SH-SY5Y (cell line): ENCODE measurements around the gene RAB24.

Source experiments
- GATA2 ChIP-seq: IDR thresholded peaks from 2 replicates; pipeline ENCODE4 v1.6.1; 2011; ENCODE audit warnings: mild to moderate bottlenecking, low read depth, low read length
- GATA3 ChIP-seq: IDR thresholded peaks from 2 replicates; pipeline ENCODE4 v1.6.1; 2011; ENCODE audit warnings: low read depth, mild to moderate bottlenecking, low read length, moderate library complexity

RAB24 gene

GRCh38 chr5:177327539-177328522, 24.3 kb upstream of the RAB24 start:
- TF ChIP-seq GATA2 (no peak), GATA3 (no peak)

- TF ChIP-seq GATA2, result no peak
- TF ChIP-seq GATA3, result no peak
Measured at GRCh38 chr5:177325868-177326381, 22.4 kb upstream of the RAB24 start.

DNA sequence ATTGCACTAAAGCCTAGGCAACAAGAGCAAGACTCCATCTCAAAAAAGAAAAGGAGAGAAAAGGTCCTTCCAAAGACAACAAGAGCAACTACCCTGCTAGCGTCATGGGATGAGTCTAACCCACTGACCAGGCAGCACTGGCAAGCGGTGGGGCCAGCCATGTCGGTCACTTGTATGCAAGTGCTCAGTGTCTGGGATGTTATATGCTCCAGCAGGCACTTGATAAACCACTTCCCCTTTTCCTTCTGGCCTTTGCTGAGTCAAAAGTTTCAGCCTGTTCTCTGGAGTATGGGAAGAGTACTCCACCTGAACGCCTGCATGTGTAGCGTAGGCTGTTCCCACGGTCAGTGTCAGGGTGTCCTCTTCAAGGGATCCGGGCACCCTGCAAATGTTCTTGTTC, 17.4 kb upstream of the RAB24 start:
- TF ChIP-seq GATA2 (no peak), GATA3 (no peak)

- no peak for TF ChIP-seq GATA2
- TF ChIP-seq GATA3, result no peak
Measured at GRCh38 chr5:177319913-177320588, 16.5 kb upstream of the RAB24 start.

GRCh38 chr5:177317959-177318377, 14.4 kb upstream of the RAB24 start:
- TF ChIP-seq GATA2, result no peak
- no peak for TF ChIP-seq GATA3

DNA sequence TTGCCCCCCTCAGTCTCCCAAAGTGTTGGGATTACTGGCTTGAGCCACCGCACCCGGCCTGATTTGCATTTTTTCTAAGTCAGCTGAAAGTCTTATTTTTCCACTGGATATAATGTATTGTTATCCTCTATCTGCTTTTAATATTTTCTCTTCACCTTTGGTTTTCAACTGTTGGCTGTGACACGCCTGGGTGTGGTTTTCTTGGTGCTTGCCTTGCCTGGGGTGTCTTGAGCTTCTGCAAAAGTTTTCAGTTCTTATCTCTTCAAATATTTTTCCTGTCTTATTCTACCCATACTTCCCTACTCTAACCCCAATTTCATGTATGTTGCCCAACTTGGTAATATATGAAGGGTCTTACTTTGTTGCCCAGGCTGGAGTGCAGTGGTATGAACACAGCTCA, 12.5 kb upstream of the RAB24 start:
- TF ChIP-seq GATA3 (no peak), GATA2 (no peak)

GRCh38 chr5:177315411-177315810, 11.9 kb upstream of the RAB24 start:
- TF ChIP-seq GATA3 (no peak), GATA2 (no peak)

GRCh38 chr5:177314376-177315342, 11.1 kb upstream of the RAB24 start:
- TF ChIP-seq GATA2 (no peak), GATA3 (no peak)

DNA sequence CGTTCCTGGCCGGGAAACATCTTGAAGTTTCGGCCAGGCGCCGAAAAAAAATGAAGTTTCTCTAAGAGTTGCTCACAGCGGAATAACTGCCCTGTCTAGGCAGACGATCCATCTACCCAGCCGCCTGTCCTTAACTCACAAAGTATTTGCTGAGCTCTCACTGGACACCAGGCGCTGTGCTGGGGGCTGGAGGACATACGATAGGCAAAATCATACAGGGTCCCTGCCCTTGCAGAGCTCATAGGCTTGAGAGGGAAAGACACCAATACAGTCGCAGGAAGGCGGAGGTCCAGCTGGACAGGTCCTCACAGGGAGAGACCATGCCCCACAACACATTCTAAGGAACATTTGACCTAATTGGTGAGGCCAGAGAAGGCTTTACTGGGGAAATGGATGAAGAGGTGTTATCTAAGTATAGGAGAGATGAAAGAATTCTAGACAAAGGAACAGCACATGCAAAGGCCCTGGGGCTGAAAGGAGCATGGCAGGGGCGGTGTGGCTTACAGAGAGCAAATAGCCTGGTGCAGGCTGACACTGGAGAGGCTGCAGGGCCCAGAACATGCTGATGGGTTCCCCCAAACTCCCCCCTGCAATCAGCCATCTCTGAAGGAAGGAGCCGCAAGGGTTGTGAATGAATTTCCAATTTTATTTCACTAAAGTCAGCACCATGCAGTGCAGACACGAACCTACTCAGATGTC, 10.2 kb upstream of the RAB24 start:
- TF ChIP-seq GATA2 (no peak), GATA3 (no peak)

DNA sequence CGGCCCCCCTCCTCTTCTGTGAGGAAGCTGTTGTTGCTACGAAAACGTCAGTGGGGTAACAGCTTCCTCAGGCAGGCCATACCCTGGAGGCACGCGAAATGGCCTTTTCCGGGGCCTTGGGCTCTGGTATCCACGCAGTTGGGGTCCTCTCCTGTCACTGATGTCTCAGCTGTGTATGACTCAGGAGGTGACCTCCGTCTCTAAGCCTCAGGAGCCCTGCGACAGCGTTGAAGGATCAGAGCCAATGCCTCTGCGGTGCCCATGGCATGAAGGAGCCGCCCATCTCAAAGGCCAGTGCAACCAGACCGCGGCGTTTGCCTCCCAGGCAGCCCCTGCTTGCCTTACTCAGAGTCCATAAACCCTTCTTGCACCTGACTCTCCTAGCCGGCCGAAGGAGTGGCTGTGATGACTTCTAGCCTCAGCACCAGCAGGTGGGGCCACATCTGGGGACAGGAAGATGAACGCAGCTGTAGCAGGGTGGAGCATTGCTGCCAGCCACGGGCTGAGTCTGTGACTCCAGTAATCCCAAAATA, 9.2 kb upstream of the RAB24 start:
- TF ChIP-seq GATA3 (no peak), GATA2 (no peak)

DNA sequence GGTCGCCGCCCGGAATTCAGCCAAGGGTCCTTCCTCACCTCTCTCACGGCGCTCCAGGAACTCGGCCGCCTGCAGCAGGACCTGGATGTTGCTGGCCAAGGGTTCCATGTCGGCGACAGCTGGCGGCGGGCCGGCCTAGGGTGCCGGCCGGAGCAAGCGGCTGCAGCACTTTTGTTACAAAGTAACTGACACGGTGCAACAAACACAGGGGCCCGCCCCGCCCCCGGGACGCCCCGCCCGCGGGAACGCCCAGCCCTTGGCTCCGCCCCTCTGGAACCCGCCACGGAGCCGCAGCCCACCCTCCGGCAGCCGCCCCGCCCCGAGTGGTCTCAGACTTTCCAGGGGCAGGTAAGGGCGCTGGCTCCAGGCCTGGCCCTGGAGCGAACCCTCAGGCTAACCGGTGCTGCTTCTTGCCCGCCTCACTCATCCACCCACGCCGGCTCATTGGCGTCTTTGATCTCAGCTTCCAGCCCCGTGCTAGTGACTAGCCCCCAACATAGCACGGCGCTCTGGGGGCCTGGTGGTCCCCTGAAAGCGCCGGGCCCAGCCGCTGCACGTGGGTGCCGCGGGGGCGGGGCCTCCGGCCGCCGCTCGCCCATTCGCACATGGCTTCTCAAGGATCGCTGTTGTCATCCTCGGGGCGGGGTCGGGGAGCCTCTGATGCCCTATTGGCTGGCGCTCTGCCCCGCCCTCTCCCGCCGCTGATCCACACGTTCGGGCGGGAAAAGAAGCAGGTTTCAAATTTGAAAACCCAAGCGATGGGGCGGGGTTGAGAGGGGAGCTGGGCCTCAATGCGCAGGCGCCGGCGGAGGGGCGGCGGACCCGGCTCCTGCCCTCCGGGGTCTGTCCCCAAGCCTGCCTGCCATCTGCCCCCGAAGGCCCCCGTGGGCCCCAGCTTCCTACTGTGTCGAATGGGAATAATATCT, 8.5 kb upstream of the RAB24 start, which contains the start of gene MXD3:
Gene MXD3 (minus strand): TSS at position 176 of the 926 bp plus-strand sequence. CDS start 68 bp downstream, at position 108.
- TF ChIP-seq GATA3, result no peak
- no peak for TF ChIP-seq GATA2

- TF ChIP-seq GATA2, result no peak
- TF ChIP-seq GATA3, result no peak
Measured at GRCh38 chr5:177311392-177311722, 7.8 kb upstream of the RAB24 start.
